22Rv1 (cell line): ENCODE results near the gene NMNAT2.

Source experiments
- ZFX ChIP-seq: fragments of 450-650 bp; IDR thresholded peaks from 2 replicates; pipeline ENCODE4 v1.6.1; 2017; ENCODE audit warnings: antibody characterized with exemption, borderline replicate concordance
- TF ChIP-seq, protein P1 (sequence below): fragments of 450-650 bp; IDR thresholded peaks from 2 replicates; pipeline ENCODE4 v1.5.1; 2017; ENCODE audit warnings: mild to moderate bottlenecking

- TF ChIP-seq, protein P1, sequence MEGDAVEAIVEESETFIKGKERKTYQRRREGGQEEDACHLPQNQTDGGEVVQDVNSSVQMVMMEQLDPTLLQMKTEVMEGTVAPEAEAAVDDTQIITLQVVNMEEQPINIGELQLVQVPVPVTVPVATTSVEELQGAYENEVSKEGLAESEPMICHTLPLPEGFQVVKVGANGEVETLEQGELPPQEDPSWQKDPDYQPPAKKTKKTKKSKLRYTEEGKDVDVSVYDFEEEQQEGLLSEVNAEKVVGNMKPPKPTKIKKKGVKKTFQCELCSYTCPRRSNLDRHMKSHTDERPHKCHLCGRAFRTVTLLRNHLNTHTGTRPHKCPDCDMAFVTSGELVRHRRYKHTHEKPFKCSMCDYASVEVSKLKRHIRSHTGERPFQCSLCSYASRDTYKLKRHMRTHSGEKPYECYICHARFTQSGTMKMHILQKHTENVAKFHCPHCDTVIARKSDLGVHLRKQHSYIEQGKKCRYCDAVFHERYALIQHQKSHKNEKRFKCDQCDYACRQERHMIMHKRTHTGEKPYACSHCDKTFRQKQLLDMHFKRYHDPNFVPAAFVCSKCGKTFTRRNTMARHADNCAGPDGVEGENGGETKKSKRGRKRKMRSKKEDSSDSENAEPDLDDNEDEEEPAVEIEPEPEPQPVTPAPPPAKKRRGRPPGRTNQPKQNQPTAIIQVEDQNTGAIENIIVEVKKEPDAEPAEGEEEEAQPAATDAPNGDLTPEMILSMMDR = no peak
- TF ChIP-seq ZFX = no peak
These were observed 64.6 kb downstream of the NMNAT2 start for GRCh38 chr1:183353597-183353996.
